Body of pancreas (tissue), 4 donors: ENCODE results near the gene PSMG4. TPM values are rescaled to one million over a fixed set of nuclear protein-coding genes. Genes with fewer than 3 reads are reported as not detected.

Experiments used
- ATAC-seq: fragments of 150-250 bp; one replicate; pipeline ENCODE4 v1.9.1; 2016
- DNase-seq, 4 donors: peaks; one replicate each; pipeline ENCODE4 v3.0.0-alpha.2; 2019
- H3K27ac ChIP-seq, 4 donors: fragments of 200-600 bp; sonication (generic); 1 replicate in 3 of 4; 2 replicates in 1 of 4; pipeline versions ENCODE4 v1.5.1 to v1.6.1; 2016 to 2019; ENCODE audit warnings: mild to moderate bottlenecking in 1 of 4, mixed read lengths in 1 of 4, moderate library complexity in 1 of 4
- H3K27me3 ChIP-seq, 2 donors: fragments of 200-600 bp; sonication (generic); one replicate each; pipeline ENCODE4 v1.6.0; 2016; ENCODE audit warnings: mild to moderate bottlenecking in 1 of 2
- H3K36me3 ChIP-seq, 2 donors: fragments of 200-600 bp; sonication (generic); replicated peaks in 1 of 2; 2 replicates each; pipeline ENCODE4 v1.5.1; 2016; ENCODE audit warnings: low read depth in 2 of 2; ENCODE audit not compliant: insufficient read depth in 1 of 2
- H3K4me1 ChIP-seq: fragments of 200-600 bp; sonication (generic); one replicate; pipeline ENCODE4 v1.6.0; 2016
- H3K4me3 ChIP-seq, 2 donors: fragments of 200-600 bp; sonication (generic); 1 replicate in 1 of 2; 2 replicates in 1 of 2; pipeline ENCODE4 v1.5.1; 2016 to 2019
- H3K9me3 ChIP-seq, 3 donors: fragments of 200-600 bp; sonication (generic); 1 replicate in 2 of 3; 2 replicates in 1 of 3; pipeline ENCODE4 v1.5.1; 2016
- POLR2A ChIP-seq, 3 donors: fragments of 450-650 bp; IDR thresholded peaks; one replicate each; pipeline ENCODE4 v1.6.1; 2016; ENCODE audit warnings: antibody characterized with exemption in 3 of 3, mild to moderate bottlenecking in 2 of 3
- WGBS, 2 donors: methylation state at CpG; one replicate each; pipeline ENCODE4 v1.1.5; 2017; 5-methylcytosine and 5-hydroxymethylcytosine counted together
- intact Hi-C: fragments of 100-400 bp; cut with DNase I; formaldehyde crosslinking; loops from one replicate; pipeline ENCODE4 v1.15.1; 2023
- total RNA-seq, 2 donors: library from RNA; depleted of rRNA; stranded (reverse); fragments of >200 nt; gene quantifications; one replicate each; pipeline ENCODE4 v1.1.0, GENCODE V29; 2016
- TF ChIP-seq, protein P1 (sequence below), 7 experiments: fragments of 450-650 bp in 4 of 7; fragments of 200-600 bp in 3 of 7; sonication (generic) in 3 of 7; IDR thresholded peaks; one replicate each; pipeline ENCODE4 v1.5.1; 2016 to 2019; ENCODE audit warnings: antibody characterized with exemption in 7 of 7

Gene PSMG4
- total RNA-seq, 2 donors from 2014 or later: 10.9 to 11.2 TPM

DNA sequence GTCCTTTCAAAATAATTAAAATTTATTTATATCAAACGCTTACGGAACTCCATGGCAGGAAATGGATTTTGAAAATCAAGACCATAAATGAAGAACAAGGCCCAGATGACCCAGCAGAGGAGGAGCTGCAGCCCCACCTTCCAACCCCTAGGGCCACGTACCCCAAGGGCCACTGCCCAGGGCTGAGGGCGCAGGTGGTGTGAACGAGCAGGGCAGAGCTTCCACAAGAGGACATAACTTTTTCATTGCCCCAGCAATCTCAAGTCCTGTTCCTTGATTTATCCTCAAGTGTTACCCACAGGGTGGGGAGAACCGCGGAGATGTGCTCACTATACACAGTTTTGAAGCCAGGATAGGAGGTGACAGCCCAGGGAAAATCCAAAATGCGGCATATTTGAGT lies 42.8 kb downstream of the PSMG4 start:
- WGBS, 2 donors: 91 to 95% methylated on average over 8 of the region's 8 CpGs
- Histone ChIP-seq H3K9me3 (no peaks in the 10 kb centered on the region), H3K4me1 (peaks cover 10% of the 10 kb centered on the region), H3K4me3 (no peak overlapping the region), H3K27ac (no peak overlapping the region), H3K36me3 (no peaks in the 10 kb centered on the region), H3K27me3 (no peaks in the 10 kb centered on the region)
- no peak for DNase-seq
- intact Hi-C loops: no loop called here
- TF ChIP-seq, protein P1, sequence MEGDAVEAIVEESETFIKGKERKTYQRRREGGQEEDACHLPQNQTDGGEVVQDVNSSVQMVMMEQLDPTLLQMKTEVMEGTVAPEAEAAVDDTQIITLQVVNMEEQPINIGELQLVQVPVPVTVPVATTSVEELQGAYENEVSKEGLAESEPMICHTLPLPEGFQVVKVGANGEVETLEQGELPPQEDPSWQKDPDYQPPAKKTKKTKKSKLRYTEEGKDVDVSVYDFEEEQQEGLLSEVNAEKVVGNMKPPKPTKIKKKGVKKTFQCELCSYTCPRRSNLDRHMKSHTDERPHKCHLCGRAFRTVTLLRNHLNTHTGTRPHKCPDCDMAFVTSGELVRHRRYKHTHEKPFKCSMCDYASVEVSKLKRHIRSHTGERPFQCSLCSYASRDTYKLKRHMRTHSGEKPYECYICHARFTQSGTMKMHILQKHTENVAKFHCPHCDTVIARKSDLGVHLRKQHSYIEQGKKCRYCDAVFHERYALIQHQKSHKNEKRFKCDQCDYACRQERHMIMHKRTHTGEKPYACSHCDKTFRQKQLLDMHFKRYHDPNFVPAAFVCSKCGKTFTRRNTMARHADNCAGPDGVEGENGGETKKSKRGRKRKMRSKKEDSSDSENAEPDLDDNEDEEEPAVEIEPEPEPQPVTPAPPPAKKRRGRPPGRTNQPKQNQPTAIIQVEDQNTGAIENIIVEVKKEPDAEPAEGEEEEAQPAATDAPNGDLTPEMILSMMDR (IDR thresholded peaks at IDR 0.05): no peak
- no peak for TF ChIP-seq POLR2A (IDR thresholded peaks at IDR 0.05)
- ATAC-seq: no peak

DNA sequence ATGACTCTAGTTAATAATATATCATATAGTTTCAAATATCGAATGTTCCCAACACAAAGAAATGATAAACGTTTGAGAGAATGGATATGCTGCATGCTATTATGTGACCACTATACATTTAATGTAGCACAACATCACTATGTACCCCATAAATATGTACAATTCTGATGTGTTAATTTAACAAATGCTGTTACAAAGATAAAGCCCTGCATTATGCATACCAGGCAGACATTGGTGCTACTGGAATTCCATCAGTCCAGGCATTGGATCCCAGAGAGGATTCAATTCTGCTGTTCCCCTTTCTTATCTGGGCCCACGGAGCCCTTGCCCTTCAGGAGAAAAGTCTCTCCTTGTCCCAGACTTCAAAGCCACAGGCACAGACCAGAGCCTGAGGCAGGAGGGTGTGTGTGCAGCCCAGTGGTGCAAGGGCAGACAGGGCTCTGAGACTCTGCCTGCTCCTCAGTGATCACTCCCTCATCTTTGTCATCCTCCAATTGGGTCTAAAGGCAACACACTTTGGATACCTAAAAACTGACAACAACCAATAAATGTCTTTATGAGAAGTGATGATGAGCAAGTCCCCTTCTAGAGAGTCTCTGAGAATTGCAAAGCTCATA lies 45.2 kb downstream of the PSMG4 start:
- ATAC-seq: no peak
- Histone ChIP-seq H3K4me1 (peaks cover 2% of the 10 kb centered on the region), H3K4me3 (no peak overlapping the region), H3K27me3 (no peaks in the 10 kb centered on the region), H3K9me3 (no peaks in the 10 kb centered on the region), H3K27ac (no peak overlapping the region), H3K36me3 (no peaks in the 10 kb centered on the region)
- TF ChIP-seq POLR2A (IDR thresholded peaks at IDR 0.05): no peak
- TF ChIP-seq, protein P1 (IDR thresholded peaks at IDR 0.05): no peak
- DNase-seq: peak in 1 of 4 donors; percentile 1
- WGBS, 2 donors: 92 to 94% methylated on average over 3 of the region's 3 CpGs
- intact Hi-C loops: no loop called here

DNA sequence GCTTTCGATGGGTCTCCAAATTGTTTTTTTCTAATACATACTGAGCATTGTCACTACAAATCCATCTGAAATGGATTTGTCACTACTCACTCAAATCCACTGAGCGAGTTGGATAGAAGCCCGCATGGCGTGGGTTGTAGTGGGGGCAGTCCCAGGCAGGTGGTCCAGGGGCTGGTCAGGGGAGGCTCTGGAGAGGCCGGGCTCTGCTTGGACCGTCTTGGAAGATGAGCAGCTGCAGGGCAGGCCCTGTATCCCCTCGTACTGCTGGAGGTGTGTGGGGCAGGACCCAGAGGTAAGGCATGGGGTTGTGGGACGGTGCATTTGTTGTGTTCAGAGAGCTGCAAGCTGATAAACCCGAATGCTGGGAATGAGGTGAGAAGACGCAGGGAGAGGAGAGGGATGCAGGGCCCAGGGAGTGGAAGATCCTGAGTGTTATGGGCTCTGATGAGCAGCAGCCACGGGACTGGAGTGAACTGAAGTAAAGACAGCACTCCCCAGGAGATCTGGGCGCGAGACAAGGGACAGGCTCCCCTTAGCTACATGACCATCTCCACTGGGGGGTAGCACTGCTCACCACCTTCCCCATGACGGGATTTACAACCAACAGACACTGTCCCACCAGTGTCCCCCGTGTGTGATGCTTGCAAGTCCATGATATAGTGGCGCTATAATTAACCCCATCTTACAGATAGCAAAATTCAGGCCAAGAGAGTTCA lies 45.9 kb downstream of the PSMG4 start:
- TF ChIP-seq POLR2A (IDR thresholded peaks at IDR 0.05): no peak
- Histone ChIP-seq H3K27me3 (no peaks in the 10 kb centered on the region), H3K9me3 (no peaks in the 10 kb centered on the region), H3K36me3 (no peaks in the 10 kb centered on the region), H3K4me3 (no peak overlapping the region), H3K4me1 (peaks cover 9% of the 10 kb centered on the region), H3K27ac (no peak overlapping the region)
- DNase-seq (no peak), ATAC-seq (no peak)
- intact Hi-C loops: no loop called here
- WGBS, 2 donors: 91 to 98% methylated on average over 11 to 16 of the region's 16 CpGs

DNA sequence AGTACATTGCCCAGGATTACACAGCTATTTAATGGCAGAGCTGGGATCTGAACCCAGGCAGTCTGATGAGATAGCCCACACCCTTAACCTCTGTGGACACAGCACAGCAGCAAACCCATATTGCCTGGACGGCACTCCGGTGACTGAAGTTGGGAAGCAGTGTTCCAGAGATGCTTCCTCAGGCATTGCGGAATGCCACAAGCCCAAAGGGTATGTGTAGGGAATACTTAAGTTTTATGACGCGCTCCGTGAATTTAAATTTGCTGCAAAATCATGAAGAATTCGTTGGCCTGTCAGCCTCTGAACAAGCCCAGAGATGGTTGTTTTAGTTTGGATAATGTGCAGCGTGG lies 46.4 kb downstream of the PSMG4 start:
- intact Hi-C loops: no loop called here
- Histone ChIP-seq H3K4me3 (no peak overlapping the region), H3K36me3 (no peaks in the 10 kb centered on the region), H3K27ac (no peak overlapping the region), H3K4me1 (peaks cover 15% of the 10 kb centered on the region), H3K9me3 (no peaks in the 10 kb centered on the region), H3K27me3 (no peaks in the 10 kb centered on the region)
- no peak for TF ChIP-seq POLR2A (IDR thresholded peaks at IDR 0.05)
- TF ChIP-seq, protein P1 (IDR thresholded peaks at IDR 0.05): no peak
- ATAC-seq: no peak
- DNase-seq: no peak
- WGBS, 2 donors: 93 to 95% methylated on average over 8 of the region's 8 CpGs

DNA sequence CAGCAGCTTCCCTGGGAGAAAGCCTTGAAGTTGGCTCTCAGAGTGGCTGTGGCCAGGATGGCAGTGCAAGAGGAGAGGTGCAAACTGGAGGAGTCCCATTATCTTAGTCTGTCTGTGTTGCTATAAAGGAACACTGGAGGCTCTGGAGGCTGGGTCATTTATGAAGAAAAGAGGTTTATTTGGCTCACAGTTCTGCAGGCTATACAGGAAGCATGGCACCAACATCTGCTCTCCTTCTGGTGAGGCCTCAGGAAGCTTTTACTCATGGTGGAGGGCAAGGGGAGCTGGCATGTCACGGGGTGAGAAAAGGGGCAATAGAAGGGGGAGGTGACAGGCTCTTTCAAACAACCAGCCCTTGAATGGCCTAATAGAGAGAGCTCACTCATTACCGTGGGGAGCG lies 47.1 kb downstream of the PSMG4 start:
- no peak for TF ChIP-seq POLR2A (IDR thresholded peaks at IDR 0.05)
- TF ChIP-seq, protein P1 (IDR thresholded peaks at IDR 0.05): no peak
- 92 to 98% methylated on average over 3 of the region's 3 CpGs for whole genome bisulfite sequencing, 2 donors
- Histone ChIP-seq H3K4me3 (no peak overlapping the region), H3K27ac (no peak overlapping the region), H3K36me3 (no peaks in the 10 kb centered on the region), H3K4me1 (peaks cover 19% of the 10 kb centered on the region), H3K27me3 (no peaks in the 10 kb centered on the region), H3K9me3 (no peaks in the 10 kb centered on the region)
- ATAC-seq (no peak), DNase-seq (no peak)
- intact Hi-C loops: no loop called here
